Calu3 (cell line): ENCODE measurements around the gene HNRNPL. TPM values are rescaled to one million over a fixed set of nuclear protein-coding genes. Genes with fewer than 3 reads are reported as not detected.
"Not testable (repeated sequence)": the region's sequence is repeated elsewhere in the genome, so short reads cannot be mapped to it uniquely, and the experiment has no call there.

ENCODE experiments used
- BruUV-seq: library from RNA; stranded (reverse); fragments of 400-500 nt; replicated peaks from 2 replicates; lab custom pipeline; 2021; lab: Mats Ljungman, UMichigan
- CTCF ChIA-PET: fragments of 300-600 bp; sonication (Branson Sonifier 250); formaldehyde crosslinking; loops from one replicate; lab custom pipeline; 2022; ENCODE audit warnings: antibody characterized with exemption; lab: Charles Lee
- DNase-seq: peaks from one replicate; pipeline ENCODE4 v3.0.0; 2022
- H3K27ac Mint-ChIP-seq: one replicate; pipeline ENCODE4 v1.8.0; 2022; ENCODE audit warnings: mixed read lengths; ENCODE audit not compliant: unreplicated experiment
- H3K27me3 Mint-ChIP-seq: one replicate; pipeline ENCODE4 v1.8.0; 2022; ENCODE audit warnings: mixed read lengths; ENCODE audit not compliant: unreplicated experiment
- H3K36me3 Mint-ChIP-seq: one replicate; pipeline ENCODE4 v1.8.0; 2022; ENCODE audit warnings: mild to moderate bottlenecking, moderate library complexity, mixed read lengths; ENCODE audit not compliant: insufficient read depth, unreplicated experiment
- H3K4me1 Mint-ChIP-seq: one replicate; pipeline ENCODE4 v1.8.0; 2022; ENCODE audit warnings: mild to moderate bottlenecking, low read depth, mixed read lengths; ENCODE audit not compliant: unreplicated experiment
- H3K4me3 Mint-ChIP-seq: one replicate; pipeline ENCODE4 v1.8.0; 2022; ENCODE audit warnings: mild to moderate bottlenecking, low read depth, moderate library complexity, mixed read lengths; ENCODE audit not compliant: unreplicated experiment
- H3K9me3 Mint-ChIP-seq: one replicate; pipeline ENCODE4 v1.8.0; 2022; ENCODE audit warnings: low read depth, mixed read lengths; ENCODE audit not compliant: unreplicated experiment
- intact Hi-C: fragments of 100-400 bp; cut with micrococcal nuclease; formaldehyde crosslinking; loops from one replicate; pipeline ENCODE4 v1.10.0; 2022; ENCODE audit not compliant: unreplicated experiment
- total RNA-seq: library from RNA; stranded (reverse); gene quantifications from 2 replicates; pipeline ENCODE4 v1.2.3, GENCODE V29; 2022
- TF ChIP-seq, protein P1 (sequence below): fragments of 200-600 bp; IDR thresholded peaks from one replicate; pipeline ENCODE4 v1.8.0; 2022; ENCODE audit warnings: antibody characterized with exemption; ENCODE audit not compliant: unreplicated experiment

The HNRNPL gene
- total RNA-seq, 1 experiment from 2014 or later: 408 TPM

DNA sequence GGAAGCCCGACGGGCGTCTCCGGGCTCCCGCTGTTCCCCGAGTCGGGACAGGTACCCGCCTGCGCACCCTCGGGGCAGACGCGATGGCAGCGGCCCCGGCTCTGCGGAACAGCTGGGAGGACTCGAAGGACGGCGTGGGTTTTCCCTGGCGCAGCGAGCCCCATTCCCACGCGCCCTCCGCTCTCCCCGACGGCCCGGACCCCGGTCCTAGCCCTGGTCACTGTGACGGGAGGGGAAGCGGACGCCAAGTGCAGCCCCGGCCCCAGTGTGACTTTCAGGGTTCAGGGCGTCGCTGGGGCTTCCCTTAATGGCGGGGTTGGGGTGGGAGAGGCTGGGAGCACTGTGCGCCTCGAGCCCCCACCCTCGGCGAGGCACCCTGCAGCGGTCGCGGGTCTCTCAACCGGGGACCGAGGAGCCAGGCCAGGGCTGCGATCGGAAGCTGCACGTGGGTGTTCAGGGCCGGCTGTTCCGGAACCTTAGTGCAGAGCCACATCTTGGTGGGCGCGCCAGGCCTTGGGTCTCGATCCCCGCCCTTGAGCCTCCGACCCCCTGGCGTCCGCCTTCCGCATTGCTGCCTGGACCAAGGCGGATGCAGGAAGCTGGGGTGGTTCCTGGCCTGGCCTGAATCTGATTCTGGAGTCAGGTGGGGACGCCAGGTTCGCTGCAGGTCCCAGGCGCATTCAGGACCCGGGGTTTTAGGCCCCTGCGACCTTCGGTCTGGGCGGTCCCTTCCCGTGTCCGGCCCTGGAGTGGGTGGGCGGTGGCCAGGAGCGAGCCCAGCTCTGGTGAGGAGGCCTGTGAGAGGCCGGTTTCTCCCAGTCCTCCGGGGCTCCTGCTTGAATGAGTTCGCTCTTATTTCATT, 57.3 kb downstream of the HNRNPL start:
- CTCF ChIA-PET: interaction anchor here (1.6 kb wide), 1 partner anchor 9 kb away, joined by 3 read pairs; no protein-coding TSS in a partner anchor

DNA sequence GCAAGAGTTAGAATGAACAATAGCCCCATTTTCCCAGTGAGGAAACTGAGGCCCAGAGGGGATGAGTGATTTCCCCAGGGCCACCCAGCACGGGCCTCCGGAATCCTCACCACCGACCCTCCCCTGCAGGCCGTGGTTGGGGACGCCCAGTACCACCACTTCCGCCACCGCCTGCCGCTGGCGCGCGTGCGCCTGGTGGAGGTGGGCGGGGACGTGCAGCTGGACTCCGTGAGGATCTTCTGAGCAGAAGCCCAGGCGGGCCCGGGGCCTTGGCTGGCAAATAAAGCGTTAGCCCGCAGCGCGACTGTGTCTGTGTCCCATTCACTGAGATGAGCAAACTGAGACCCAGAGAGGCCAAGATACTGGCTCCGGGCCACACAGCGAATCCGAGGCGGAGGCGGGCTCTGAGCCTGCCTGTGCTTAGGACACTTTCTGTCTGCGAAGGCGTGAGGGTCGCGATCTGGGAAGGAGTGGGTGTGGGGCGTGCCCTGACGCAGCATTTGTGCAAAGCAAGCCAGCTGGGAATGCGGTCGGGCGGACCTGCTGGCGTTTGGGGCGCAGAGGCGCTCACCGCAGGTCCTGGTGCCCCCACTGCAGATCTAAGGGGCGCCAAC, 58.2 kb downstream of the HNRNPL start:
- H3K4me3 Mint-ChIP-seq, H3K9me3 Mint-ChIP-seq, intact Hi-C loops, H3K27ac Mint-ChIP-seq, BruUV-seq, CTCF ChIA-PET, H3K27me3 Mint-ChIP-seq, DNase-seq: not testable (repeated sequence)
- peaks cover 11% of the 10 kb centered on the region for H3K4me1 Mint-ChIP-seq
- H3K36me3 Mint-ChIP-seq: peaks cover 11% of the 10 kb centered on the region

More for the DNA sequence above, 57.3 kb downstream of the HNRNPL start:
- Mint-ChIP-seq H3K9me3 (no peaks in the 10 kb centered on the region), H3K27me3 (no peaks in the 10 kb centered on the region), H3K4me3 (no peak overlapping the region), H3K36me3 (peaks cover 13% of the 10 kb centered on the region), H3K4me1 (peaks cover 11% of the 10 kb centered on the region), H3K27ac (no peak overlapping the region)
- TF ChIP-seq, protein P1, sequence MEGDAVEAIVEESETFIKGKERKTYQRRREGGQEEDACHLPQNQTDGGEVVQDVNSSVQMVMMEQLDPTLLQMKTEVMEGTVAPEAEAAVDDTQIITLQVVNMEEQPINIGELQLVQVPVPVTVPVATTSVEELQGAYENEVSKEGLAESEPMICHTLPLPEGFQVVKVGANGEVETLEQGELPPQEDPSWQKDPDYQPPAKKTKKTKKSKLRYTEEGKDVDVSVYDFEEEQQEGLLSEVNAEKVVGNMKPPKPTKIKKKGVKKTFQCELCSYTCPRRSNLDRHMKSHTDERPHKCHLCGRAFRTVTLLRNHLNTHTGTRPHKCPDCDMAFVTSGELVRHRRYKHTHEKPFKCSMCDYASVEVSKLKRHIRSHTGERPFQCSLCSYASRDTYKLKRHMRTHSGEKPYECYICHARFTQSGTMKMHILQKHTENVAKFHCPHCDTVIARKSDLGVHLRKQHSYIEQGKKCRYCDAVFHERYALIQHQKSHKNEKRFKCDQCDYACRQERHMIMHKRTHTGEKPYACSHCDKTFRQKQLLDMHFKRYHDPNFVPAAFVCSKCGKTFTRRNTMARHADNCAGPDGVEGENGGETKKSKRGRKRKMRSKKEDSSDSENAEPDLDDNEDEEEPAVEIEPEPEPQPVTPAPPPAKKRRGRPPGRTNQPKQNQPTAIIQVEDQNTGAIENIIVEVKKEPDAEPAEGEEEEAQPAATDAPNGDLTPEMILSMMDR: peak; percentile 40
- peak; percentile 36 for DNase-seq
- intact Hi-C loops: no loop called here
- no TSS peak for BruUV-seq

DNA sequence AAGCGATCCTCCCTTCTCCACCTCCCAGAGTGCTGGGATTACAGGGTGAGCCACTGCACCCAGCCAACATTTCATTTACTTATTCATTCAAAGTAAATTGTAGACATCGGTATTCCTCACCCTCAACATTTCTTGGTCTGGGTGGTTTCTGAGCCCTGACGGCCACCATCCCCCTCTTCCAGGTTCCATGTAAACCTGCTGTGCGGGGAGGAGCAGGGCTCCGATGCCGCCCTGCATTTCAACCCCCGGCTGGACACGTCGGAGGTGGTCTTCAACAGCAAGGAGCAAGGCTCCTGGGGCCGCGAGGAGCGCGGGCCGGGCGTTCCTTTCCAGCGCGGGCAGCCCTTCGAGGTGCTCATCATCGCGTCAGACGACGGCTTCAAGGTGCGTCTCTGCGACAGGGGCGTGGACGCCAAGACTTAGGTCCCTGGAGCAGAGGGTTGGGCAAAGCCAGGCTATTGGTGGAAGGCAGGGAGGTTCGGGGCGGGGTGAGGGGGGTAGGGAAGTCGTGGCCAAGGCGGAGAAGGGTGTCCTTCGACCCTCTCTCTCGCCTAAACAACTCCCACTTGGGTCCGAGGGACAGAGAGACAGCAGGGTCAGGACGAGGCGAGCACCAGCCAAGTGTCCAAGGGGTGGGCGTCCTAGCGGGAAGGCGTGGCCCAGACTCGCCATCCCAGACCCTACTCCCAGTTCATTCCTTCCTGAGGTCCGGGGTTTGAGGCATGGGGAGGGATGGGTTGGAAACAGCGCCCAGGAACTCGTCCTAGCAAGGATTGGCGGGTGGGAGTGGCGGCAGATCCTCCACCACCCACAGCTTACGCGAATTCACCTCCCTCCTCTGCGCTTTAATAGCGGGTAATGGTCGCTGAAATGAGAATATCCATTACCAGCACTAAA, 59.0 kb downstream of the HNRNPL start:
- DNase-seq, H3K9me3 Mint-ChIP-seq, BruUV-seq, H3K27ac Mint-ChIP-seq, intact Hi-C loops, H3K27me3 Mint-ChIP-seq, H3K36me3 Mint-ChIP-seq, H3K4me3 Mint-ChIP-seq, CTCF ChIA-PET: not testable (repeated sequence)
- H3K4me1 Mint-ChIP-seq: peaks cover 11% of the 10 kb centered on the region

DNA sequence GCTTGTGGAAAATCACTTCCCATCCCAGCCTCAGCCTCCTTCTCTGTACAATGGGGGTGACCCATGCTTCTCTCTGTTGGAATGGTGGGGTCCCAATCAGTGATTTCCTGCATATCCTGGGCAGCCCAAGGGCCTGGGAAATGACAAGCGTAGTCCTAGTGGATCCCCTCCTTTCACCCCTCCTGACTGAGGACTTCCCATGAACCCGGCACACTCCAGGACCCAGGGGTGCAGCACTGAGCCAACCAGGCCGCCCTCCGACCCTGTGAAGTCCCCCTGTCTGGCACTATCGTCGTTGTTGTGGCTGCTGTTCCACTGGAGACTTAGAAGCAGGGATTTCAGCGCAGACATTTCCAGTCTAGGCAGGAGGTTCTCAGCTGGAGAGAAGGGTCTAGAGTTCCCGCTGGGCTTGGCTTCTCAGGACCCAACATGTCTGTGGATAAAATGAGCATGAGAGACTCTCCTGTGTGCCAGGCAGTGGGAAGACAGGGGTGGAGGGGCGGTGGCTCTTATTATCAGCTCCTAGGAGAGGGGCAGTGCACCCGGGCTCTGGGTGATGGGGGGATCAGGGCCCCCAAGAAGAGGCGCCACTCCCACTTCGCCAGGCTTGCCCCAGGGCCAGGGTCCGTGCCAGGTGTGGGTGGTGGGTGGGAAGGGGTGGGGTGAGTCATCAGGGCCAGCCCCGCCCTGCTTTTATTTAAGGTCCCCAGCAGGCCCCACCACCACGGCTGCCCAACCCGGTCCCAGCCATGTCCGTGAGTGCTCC, 61.1 kb downstream of the HNRNPL start, which contains the start of gene LGALS7B:
Gene LGALS7B (plus strand): TSS at position 723 of the 766 bp plus-strand sequence. CDS start 27 bp downstream, at position 750.
- H3K9me3 Mint-ChIP-seq: no peaks in the 10 kb centered on the region
- no peaks in the 10 kb centered on the region for H3K36me3 Mint-ChIP-seq
- H3K27me3 Mint-ChIP-seq: no peaks in the 10 kb centered on the region
- intact Hi-C loops: no loop called here
- DNase-seq: no peak
- peak within 1 kb of the TSS; percentile 19 for H3K27ac Mint-ChIP-seq
- no peak within 1 kb of the TSS for H3K4me3 Mint-ChIP-seq
- TF ChIP-seq, protein P1: no peak
- peaks cover 24% of the 10 kb centered on the region for H3K4me1 Mint-ChIP-seq
- CTCF ChIA-PET: no interaction called here
- BruUV-seq: no TSS peak
